C1 segment of cervical spinal cord (tissue), 14 donors: ENCODE results near the gene PAX6.

ENCODE experiments used
- DNase-seq, 14 donors: peaks; one replicate each; lab custom pipeline; 2025; lab: John Stamatoyannopoulos, UW

Gene PAX6

GRCh38 chr11:31822175-31822926 is 11.2 kb upstream of the PAX6 start:
- no peak for DNase-seq

DNA sequence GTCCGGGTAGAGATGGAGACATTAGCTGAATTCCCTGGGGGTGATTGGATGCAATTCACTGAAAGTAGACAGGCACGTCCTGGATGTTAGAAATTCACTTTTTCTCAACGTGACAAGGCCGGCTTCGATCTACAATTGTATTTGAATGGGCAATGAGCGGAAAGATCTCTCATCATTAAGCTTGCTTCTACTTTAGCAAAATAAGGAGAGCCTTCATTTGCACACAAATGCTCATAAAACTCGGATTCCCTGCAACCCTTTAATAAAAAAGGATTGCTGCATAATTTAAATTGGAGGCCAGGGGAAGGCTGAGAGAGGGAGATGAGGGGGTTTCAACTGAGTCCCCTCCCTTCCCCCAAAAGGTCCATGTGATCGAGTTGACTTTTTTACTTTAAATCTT is 10.6 kb upstream of the PAX6 start:
- DNase-seq = no peak

GRCh38 chr11:31821235-31821764 is 10.2 kb upstream of the PAX6 start:
- DNase-seq = no peak

DNA sequence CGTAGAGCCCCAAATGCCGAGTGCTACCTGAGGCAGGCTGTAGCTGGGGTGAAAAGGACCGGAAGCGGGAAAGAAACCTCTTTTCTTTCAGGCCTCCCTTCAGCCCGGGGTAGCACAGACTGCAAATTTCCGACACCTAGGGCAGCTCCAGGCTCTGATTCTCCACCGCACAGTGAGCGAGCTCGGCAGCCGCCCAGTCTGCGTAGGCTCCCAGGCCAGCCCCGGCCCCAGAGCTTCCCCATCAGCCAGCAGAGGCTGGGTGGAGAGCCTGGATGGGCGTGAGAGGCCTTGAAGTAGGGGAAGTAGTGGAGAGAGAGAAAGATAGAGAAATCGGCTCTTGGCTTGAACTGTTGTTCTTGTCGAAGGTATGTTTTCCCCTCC is 9.3 kb upstream of the PAX6 start:
- no peak for DNase-seq

GRCh38 chr11:31819621-31820437 is 8.7 kb upstream of the PAX6 start:
- no peak for DNase-seq

DNA sequence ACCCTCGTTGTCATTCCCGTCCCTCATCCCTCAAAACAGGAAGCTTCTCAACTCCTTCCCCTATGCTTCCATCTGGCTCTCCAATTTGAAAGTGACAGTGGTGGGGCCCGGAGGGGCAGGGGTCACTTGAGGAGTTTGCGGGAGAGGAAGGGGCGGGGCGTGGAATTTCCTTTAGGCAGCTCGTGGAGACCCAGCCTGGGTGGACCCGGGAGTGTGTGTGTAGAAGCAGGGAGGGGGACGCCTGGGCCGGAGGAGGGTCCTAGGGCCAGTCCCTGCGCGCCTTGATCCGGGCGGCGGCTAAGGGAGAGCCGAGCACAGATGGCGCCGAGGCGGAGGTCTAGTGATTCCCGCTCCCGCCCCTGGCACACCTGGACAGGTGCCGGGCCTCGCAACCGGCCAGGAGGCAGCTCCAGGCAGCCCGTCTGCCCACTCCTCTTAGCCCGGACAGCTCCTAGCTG is 7.8 kb upstream of the PAX6 start:
- DNase-seq = no peak

DNA sequence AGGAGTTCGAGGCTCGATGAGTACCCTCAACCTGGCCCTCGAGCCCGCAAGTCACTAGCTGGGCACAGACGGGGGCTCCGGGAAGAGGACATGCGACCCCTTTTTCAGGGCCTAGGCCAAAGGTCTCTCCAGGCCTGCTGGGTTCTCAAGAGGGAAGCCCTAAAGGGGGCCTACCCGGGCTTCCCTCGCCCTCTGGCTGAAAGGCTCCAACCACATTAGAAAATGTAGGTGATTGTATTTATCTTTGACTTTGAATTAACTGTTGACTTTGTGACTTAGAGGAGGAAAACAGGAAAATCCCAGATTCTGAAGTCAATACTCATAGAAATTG is 7.3 kb upstream of the PAX6 start:
- no peak for DNase-seq

GRCh38 chr11:31817621-31818424 is 6.7 kb upstream of the PAX6 start:
- peak in 7 of 14 donors; percentile 27 to 78 (median 43) for DNase-seq

GRCh38 chr11:31817054-31817620 is 6.0 kb upstream of the PAX6 start:
- DNase-seq = peak in 1 of 14 donors; percentile 63

GRCh38 chr11:31816468-31817053 is 5.4 kb upstream of the PAX6 start:
- DNase-seq = peak in 3 of 14 donors; percentile 32 to 48 (median 33)

DNA sequence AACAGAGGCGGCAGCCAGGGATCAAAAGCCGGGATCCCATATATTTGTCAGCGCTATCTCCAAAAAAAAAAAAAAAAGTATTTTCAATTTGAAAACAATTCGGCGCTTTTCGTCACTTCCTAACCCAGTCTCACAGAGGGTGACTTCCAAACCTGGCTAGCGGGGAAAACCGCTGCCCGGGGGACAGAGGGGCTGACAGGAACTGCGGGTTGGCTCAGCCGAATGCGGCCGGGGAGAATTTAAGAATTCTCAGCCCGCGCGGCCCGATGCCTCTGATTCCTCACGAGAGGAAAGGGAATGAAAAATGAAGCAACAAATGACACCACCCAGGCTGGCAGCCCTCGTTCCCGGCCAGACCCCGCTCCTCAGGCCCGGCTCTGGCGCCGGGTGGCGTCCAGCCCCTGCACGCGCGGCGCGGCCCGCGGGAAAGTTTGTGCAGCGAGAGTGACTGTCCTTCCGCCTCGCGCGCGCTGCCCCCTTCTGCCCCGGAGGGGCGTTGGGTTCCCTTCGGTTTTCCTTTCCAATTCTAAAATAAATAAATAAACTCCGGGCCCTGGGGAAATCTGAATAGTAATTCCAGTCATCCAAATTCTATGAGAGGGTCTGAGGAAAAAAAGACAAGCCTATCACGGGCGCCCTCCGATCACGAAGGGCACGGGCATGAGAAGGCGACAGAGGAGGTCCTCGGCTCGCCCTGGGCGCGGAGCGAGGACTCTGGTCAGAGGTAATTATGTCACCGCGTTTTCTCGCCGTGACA is 4.8 kb upstream of the PAX6 start:
- DNase-seq = peak in 4 of 14 donors; percentile 23 to 51 (median 34)

- peak in 5 of 14 donors; percentile 48 to 85 (median 68) for DNase-seq
These were observed 3.2 kb upstream of the PAX6 start for GRCh38 chr11:31814176-31814868.

DNA sequence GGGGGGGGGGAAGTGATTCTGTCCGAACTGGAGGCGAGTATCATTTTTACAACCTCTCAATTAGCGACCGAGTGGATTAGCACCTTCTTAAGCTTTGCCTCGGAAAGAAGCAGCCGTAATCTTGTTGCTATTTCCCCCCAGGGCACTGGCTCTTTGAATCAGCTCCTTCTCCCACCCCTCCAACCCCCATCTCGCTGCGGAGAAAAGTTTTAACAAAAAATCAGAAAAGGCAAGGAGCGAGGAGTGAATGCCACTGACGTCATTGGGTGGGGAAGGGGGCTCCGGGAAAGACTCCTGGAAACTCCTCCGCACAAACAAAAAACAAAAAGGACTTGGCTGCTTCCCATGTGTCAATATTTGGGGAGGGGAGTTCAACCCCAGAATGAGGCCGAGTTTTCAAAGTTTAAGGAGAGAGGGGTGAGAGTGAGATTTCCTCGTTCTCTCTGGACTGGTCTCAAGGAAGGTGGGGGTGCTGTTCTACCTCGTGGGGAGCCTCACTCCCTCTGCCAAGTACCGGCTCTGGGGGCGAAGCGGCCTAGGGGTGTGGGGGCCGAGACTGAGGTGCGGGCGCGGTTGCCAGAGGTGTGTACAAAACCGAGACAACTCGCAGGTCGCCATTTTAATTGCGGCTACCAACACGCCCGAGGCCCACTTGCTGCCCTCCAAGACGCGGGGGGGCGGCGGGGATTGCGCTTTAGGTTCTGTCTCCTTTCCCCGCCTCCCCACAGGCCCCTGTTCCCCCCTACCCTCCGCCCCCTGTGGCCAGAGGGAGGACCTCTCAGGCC is 2.5 kb upstream of the PAX6 start:
- DNase-seq = peak in 4 of 14 donors; percentile 48 to 76 (median 66)

DNA sequence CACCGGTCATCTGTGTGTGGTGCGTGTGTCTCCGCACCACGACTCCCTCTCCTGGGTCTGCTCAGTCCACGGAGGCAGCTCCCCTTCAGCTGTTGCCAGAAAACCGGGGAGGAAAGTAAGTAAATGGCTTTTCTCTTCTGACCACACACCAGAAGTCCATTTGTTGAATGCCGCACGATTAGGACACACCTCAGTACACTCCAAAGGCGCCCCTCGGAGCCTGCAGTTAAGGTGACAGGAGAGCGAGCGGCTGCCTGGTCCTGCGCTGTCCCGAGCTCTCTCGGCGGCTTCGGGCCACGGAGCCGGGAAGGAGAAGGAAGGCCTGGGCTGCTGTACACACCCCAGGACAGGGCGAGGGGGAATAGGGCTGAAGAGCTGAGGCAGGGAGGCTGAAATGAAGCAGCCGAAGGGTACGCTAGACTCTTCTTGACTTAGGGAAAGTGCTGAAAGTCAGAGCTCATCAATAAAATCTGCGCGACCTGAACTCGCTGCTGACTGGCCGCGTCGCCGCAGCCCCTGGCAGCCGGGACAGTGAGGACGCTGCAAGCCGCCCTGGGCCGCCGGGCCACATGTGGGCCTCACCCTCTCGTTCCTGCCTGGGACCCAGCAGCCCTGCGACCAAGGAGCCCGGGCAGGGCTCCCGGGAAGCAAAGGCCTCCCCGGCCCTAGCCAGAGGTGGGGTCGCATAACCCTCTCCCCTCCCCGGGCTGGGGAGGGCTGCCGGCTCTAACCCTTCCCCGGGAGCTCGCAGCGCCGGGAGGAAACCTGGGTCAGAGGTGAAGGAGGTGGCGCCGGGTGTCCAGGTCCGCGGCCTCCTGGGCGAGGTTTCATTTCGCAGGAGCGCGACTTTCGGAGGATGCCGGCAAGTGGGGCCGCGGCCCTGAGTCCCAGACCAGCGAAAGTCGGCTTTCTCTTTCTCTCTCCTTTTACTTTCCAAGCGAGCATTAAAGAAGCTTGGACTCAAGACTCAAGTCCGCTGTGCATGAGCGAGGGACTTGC is 1.6 kb upstream of the PAX6 start:
- DNase-seq = peak in 5 of 14 donors; percentile 48 to 71 (median 56)

DNA sequence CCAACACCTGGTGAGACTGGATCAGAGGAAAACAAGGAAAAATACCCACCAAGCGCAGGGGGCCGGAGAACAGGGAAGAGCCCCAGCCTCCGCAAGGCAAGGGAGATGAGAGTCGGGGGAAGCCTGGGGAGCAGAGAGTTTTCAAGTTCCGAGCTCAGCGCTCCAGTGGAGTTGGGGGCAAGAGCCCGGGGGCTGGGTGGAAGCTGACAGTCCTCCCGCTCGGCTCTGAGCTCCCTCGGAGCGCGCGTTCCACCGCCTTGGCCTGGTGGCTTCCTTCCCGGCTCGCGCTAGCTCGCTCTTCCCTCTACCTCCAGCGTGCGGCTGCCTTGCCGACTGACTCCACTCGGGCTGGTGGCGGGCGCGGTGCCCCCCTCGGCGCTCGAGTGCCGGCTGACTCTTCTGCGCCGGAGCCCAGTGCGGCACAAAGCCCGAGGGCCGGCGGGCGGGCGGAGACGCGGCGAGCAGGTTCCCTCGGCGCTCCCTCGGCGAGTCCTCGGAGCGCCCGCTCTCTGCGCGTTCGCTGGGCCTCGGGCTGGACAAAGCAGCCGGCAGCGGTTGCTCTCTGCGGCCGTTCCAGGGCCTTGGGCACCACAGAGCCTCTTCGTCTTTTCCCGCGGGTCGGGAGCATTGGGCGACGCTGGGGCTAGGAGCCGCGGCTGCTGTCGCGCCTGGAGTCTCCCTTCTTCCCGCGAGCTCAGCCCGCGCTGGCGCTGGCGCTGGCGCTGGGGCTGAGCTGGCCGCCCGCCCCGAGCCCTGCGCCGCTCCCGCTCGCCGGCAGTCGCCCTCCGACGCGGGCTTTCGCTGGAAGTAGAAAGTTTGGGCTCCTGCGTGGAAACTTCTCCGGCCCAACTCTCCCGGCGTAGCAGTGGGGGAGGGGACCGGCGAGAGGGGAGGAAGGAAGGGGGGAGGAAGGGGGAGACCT is 1.0 kb downstream of the PAX6 start:
- no peak for DNase-seq

DNA sequence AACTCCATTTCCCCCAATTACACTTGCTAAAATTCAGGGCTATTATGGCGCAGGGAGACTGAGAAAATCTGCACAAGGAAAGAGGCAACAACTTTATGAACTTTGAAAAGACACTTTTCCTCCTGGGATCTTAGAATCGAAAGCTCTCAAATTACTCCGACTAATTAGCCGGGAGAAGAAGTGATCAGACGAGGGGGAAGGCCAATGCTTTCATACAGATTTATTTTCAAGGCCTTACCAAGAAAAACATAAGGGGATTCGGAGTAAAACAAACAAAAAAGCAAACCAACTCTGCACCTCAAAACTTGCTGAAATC is 1.6 kb downstream of the PAX6 start:
- no peak for DNase-seq
